Stimulated activated CD4-positive, alpha-beta T cell treated with anti-CD3 and anti-CD28 coated beads, TNF-alpha, amount 100 ng/mL, for 1 hour (primary cell): ENCODE data around the gene PARVB.
A peak's percentile ranks its signal among the peaks of the same experiment; 100 is the strongest.

Experiments
- DNase-seq, 3 donors: peaks; one replicate each; pipeline ENCODE4 v3.0.0-alpha.2; 2020; ENCODE audit warnings: low read depth in 3 of 3, low spot score in 1 of 3

Gene PARVB

DNA sequence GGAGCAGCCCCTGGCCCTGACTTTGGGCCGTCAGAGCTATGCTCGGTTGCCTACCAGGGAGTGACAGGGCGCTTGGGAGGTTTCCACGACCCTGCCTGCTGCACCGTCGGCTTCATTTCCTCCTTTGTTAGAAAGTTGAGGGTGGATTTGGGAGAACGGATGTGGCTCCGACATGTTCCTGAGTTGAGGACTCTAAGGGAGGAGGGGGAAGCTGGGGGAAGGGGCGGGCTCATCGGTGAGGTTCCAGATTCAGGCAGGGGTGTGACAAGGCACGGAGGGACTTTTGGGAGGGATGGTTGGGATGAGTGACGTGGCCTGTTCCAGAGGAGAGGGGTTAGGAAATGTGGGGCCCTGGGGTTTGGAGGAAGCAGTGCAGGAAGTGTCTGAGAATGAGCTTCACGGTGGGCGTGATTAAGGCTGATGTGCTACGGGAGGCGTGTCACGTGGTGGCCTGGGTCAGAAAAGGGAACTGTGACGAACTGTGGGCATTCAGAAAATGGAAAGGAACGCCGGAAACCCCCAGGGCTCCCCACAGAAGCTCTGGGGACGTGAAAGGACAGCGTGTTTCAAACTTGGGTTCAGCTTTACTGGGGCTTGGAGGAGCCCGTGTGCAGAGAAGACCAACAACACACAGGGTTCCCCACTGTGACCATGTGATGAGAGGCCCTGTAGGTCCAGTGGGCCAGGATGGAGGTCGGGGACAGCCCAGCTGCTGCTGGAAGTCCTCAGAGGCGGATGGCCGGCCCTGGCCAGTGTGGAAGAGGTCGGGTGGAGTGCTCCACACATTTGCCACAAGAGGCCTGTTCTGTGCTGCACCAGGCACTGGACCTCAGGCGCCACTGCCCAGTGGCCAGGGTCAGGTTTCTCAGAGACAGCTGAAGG, 2.8 kb downstream of the PARVB start:
- DNase-seq, result peak; percentile 19 to 22 (median 21)

DNA sequence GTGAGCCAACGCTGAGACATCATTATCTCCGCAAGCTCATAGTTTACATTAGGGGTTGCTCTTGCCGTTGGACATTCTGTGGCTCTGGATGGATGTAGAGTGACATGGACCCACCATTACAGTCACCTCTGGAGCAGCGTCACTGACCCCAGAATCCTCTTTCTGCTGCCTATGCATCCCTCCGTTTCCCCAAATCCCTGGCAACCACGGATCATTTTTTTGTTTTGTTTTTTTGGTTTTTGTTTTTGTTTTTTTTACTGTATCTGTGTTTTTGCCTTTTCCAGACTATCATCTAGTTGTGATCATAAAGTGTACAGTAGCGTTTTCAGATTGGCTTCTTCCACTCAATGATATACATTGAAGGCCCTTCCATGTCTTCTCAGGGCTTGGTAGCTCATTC, 4.0 kb downstream of the PARVB start:
- no peak for DNase-seq

DNA sequence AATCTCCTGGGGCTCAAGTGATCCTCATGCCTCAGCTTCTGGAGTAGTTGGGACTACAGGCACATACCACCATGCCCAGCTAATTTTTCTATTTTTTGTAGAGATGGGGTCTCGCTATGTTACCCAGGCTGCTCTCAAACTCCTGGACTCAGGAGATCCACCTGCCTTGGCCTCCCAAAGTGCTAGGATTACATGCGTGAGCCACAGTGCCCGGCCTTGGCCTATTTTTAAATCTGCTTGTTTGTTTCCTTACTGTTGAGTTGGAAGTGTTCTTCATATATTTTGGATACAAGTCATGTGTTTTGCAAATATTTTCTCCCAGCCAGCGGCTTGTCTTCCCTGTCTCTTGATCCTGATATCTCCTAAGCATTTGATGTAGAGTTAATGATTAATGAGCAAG, 5.0 kb downstream of the PARVB start:
- DNase-seq, result no peak

DNA sequence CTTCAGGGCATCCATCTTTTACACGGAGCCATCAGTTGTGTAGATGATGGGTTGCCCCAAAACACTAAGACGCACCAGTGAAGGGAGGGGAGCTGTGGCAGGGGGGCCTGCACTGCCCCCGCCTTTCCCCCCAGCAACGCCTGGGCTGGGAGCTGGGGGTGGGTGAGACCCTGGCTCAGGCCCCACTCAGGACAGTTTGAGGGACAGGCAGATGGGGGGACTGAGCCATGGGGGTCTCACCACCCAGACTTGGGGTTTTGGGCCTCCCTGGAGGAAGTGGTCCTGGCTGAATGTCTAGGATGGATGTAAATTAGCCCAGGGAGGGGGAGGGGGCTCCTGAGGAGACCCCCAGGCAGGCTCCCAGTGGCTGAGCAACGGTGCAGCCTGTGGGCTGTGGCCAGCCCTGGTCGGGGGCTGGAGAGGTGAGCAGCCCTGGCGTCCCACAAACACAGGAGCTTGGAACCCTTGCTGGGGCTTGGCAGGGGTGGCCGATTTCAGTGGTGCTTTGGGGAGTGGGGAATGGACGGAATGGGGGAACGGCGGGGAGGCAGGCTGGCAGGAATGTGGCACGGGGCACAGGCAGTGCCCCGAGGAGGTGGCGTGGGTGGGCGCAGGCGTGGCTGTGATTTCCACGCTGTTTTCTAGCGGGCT, 6.1 kb downstream of the PARVB start:
- DNase-seq, result no peak

DNA sequence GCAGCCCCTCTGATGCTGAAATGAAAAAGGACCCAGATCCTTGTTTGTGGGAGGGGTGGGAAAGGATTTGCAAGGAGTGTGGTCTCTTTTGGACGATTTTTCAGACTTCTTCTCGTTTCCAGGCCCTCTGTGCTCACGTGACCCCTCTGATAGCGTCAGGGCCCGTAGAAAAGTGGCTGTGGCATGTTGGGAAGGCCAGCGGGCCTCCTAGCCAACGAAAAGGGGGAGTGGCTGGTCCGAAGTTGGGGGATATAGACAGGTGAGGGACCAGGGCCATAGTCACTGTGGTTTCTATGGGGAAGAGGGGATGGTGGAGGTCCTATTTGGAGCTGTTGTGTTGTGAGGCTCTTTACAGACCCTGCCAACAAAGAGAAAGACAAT, 6.6 kb downstream of the PARVB start:
- DNase-seq, result no peak

DNA sequence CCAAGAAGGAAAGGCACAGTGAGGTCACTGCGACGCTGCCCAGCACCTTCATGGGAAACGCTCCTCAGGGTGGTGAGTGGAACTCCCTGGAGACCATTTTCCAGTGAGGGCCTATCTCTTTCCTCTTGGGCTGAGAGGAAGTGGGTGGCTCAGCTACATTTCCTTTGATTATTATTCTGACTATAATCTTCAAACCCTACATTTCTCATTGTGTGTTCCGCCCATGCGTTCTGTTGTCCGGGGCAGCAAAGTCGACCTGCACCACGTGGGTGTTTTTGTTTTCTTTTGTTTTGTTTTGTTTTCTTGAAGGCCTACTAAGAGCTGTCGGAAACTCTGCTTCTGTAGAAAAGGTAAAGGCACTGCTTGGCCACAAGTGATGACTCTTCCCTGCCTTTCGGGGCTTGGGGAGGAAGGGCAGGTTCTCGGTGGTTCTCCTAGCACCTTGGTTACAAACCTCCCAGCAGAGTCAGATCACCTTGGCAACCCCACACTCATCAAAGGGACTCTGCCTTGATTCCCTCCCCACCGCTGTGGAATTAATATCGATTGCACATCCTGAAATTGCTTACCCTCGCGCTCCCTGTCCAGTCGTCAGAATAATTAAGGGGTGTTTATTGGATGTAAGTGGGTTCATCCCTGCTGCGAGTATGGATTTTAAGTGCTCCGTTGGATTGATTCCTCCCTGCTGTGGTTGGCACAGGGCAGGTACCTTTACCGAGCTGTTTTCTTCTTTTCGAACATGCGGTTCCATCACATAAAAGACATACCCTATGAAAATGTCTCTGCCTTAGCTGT, 7.3 kb downstream of the PARVB start:
- DNase-seq, result no peak

DNA sequence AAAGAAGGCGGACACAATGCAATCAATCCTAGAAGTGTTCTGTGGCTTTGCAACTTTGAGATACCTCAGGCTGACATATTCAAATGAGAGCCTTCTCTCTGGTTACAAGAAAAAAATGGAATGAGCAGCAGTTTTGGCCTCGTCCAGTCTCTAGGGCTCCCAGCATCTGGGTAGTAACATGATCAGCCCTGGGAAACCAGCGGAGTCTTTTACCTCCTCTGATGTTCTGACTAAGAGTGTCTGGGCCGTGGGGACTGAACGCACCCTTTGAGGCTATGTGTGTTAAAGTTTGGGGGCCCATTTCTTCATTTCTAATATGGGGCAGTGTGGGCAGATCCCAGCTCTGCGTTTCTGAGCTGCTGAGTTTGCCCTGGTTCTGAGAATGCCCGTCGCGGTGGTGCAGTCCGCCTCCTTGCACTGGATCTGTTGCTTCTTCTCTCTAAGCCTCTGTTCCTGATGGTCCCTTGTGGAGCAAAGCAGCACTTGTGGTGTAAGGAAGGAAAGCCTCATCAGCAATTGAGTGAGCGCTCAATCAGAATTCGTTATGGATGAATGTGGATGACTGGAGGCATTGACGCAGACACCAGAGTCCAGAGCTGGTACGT, 8.1 kb downstream of the PARVB start:
- DNase-seq, result no peak

DNA sequence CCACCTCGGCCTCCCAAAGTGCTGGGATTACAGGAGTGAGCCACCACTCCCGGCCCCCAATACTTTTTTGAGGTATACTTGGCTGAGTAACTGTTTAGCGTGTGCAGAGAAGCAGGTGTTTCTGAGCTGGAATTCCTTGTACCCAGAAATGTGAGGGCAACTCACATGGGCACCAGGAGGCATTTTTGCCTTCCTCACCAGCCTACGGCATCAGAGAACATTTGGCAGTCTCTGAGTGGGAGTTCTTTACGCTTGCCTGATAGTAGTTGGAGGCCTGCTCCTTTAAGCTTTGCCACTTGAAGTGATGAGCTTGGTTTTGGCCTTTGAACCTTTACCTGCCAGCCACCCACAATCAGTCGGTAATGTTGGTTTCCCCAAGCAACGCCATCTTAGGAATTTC, 9.2 kb downstream of the PARVB start:
- no peak for DNase-seq

DNA sequence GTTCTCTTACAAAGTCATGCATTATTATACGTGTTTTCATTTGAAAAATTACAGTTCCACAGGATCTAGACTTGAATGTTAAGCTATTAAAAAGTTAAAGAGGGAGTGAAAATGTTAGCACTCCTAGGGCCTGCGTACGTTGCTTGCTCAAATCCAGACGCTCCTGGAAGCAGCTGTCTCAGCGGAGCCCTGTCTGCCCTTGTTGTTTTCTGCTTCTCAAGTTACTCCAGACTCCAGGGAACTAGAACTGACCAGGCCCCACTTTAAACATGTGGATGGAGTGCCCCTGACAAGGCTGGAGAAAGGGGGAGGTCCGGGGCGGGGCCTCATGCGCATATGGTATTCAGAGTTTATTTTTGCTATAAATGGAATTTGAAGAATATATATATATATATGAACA, 9.6 kb downstream of the PARVB start:
- DNase-seq, result no peak

DNA sequence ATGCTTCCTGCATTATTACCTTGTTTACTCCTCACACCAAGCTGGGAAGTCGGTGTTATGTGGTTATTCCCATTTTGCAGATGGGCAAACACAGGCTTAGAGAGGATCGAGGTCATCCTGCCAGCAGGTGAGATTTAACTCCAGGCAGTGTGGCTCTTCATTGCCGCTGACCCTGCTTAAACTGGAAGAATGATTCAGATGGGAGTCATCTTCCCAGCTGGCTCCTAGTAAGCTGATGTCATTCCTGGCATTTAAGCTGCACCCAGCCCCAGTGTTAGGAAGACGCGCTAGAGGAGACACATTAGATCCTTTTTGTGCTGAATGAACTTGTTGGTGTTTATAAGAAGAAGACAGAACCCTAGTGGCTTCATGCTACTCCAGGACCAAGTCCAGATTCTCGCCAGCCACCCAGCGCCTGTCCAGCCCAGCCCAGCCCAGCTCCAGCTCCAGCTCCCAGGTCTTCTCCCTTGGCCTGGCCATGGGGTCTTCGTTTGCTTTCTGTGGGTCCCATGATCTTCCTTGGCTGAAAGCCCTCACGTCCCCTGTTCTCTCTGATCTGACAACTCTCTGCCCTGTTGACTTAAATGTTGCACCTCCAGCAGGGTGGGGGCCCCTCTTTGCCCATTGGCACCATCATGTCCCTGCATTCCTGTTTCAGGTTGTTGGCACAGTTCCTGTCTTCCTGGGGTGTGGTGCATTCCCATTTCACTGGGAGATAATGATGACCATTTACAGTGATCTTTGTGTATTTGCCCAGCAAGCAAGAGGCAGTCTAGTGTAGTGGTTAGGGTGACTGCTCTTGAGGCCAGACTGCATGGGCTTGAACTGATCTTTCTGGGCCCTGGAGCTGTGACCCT, 13.6 kb downstream of the PARVB start:
- no peak for DNase-seq

DNA sequence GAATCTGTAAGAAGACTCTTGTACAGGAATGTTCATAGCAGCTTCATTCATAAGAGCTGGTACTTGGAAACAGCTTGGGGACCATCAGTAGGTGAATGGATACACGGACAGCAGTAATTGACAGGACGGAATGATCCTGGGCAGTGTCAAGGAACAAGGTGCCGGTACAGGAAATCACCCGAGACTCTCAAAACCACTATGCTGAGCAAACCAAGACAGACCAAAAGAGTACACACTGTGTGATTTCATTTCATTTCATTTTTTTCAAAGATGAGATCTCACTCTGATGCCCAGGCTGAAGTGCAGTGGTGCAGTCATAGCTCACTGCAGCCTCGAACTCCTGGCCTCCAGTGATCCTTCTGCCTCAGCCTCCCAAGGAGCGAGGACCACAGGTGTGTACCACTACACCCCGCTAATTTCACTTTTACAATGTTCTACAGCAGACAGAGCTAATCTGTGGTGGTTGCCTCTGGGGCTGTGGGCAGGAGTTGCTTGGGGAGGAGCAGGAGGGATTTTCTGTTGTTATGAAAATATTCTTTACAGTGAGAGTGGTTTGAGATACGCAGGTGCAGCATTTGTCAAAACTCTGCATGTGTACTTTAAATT, 15.6 kb downstream of the PARVB start:
- no peak for DNase-seq

DNA sequence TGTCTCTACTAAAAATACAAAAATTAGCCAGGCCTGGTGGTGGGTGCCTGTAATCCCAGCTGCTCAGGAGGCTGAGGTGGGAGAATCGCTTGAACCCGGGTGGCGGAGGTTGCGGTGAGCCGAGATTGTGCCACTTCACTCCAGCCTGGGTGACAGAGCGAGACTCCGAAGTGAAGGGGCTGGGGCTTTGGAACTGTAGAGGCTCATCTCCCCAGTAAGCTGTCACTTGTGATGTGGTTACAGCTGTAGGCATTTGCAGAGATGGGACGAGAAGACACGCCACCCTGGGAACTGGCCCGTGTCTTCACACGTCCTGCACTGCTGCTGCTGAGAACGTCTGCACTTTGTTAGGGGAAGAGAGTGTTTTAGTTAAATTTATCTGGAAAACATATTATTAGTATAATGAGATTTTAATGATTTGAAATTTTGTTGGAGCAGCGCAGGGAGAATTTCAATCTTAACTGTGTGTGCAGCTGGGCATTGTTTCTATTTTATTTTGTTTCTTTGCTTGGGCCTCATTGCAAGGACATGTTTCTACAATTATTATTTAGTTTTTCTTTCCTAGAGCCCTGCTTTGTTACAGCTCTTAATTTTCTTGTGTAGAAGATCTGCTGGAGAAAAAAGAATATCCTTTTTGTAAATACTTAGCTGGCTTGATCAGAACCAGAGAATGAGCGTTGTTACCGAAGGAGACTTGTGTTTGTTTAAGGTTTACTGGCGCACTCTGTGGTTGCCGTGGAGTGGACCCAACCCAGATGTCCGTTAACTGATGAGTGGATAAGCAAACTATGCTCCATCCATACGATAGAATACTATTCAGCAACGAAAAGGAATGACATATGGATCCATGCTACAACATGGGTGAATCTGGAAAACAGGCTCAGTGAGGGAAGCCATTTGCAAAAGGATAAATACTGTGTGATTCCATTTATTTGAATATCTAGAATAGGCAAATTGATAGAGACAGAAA, 18.4 kb downstream of the PARVB start:
- DNase-seq, result no peak

DNA sequence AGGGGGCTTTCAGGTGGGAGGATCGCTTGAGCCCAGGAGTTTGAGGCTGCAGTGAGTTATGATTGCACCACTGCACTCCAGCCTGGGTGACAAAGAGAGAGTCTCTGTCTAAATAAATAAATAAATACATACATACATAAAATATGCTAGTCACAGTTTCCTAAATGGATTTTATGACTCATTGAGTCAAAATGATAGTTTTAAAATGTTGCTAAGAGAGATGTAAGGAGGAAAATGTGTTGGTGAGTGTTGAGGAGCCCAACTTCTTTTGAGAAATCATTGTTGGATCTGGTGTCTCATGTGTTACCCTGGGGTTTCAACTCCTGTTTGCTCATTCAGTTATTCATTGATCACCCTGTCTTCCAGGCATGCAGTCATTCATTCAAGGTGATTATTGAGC, 21.0 kb downstream of the PARVB start:
- DNase-seq, result no peak

DNA sequence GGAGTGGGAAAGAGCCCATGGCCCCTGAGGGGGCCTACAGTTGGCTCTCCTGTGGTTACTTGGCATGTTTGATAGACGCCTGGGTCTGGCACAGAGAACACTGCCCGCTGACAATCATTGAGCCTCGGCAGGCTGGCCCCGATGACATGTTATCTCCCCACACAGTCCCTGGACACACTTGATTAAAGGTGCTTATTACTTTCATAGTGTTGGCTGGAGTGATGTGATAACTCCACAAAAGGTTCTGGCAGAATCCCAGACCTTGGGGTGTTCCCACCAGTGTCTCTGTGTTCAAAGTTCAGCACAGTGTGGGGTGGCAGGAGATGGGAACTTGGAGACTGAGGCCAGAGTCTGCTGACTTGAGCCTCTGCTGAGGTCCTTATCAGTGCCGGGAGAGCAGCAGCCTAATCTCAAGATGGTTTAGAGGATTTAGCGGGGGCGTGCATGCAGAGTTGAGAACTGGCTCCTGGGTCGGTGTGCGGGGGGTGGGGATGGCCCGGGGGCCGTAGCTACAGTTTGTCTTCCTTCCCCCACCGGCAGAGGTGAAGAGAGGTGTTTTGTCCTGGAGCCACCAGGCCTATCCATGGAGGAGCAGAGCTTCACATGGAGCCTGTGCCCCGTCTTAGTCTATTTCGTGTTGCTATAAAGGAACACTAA, 22.5 kb downstream of the PARVB start:
- DNase-seq, result no peak

DNA sequence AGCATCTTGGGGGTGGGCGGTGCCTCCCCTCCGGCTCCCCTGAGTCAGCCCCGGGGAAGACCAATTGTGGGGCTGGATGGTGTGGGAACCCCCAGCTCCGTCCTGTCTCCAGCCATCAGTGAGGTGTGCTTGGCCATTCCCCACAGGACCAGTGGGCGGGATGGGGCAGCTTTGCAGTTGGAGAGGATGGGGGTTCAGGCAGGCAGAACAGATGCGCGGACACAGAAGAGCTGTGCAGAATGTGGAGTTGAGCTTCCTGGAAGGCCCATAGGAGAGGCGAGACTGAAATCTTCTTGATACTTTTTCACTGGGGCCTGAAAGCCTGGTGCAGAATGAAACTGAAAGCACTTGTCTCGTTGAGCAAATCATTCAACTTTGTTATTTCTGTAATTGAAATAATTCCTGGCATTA, 23.8 kb downstream of the PARVB start:
- DNase-seq, result no peak

DNA sequence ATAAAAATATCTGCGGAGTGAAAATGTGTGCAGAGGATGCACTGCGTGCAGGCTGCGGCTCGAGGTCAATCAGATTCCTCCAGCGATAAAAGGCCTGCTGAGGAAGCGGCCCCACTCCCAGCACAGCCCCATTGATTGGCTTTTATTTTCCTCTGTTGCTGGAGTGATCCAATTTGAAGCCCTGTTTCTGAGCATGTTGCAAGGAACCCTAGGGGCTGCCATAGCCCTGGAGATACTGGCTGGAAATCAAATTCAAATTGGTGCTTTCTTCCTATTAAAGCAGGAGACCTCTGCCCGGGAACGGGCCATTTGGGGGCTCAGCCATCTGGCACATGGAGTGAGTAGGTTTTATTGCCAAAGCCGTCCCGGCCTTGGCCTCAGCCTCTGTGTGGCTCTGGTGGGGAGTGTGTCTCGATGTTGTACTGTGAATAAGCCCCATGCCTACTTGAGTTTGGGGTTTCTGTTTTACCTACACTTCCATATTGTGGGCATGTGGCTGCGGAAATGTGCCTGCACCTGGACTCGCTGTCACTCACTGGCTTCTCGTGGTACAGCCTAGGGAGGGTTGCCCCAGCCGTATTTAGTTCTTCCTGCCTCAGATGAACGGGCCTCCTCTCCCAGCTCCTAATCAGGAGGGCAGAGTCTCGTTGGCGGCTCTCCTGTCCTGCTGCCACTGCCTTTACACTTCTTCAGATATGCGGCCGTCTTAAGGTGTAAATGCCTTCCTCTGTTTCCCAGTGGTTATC, 25.6 kb downstream of the PARVB start:
- DNase-seq, result no peak

DNA sequence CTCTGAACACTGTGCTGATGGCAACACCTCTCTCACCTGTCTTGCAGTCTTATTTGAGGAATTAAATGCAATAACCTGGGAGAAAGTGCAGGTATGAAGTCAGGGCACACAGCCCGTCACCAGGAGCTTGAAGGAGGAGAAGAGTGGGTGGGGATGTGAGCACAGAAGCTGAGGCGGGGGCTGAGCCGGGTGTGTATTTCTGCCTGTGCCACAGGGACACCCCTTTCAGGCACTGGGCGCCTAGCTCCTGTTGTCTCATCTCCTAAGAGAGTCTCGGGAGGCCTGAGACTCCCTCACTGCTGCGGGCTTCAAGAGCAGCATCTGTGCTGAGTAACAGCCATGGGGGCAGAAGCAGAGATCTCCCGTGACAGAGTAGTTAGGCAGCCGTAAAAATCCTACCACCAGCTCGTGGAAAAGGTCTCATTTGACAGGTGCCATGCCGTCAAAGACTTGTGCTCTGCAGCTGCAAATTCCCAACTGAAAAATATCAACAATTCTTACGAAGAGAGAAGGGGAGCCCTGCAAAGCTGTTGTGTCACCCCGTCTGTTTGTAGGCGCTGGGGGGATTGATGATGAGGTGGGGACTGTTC, 26.8 kb downstream of the PARVB start:
- DNase-seq, result no peak
